HCT116 (cell line): ENCODE measurements around the gene MARCHF3. TPM values are rescaled to one million over a fixed set of nuclear protein-coding genes. Genes with fewer than 3 reads are reported as not detected.

Source experiments
- ATAC-seq: fragments of 200-7000 bp; cut with Tn5 transposase; 2 replicates; pipeline ENCODE4 v1.9.1; 2020; ENCODE audit warnings: mild to moderate bottlenecking, moderate library complexity
- BruUV-seq: library from RNA; stranded (reverse); fragments of 400-500 nt; replicated peaks from 2 replicates; lab custom pipeline; 2021; lab: Mats Ljungman, UMichigan
- CTCF ChIA-PET: fragments of 300-600 bp; sonication (Branson Sonifier 250); formaldehyde crosslinking; loops from one replicate; lab custom pipeline; 2021; ENCODE audit warnings: antibody characterized with exemption; lab: Charles Lee
- POLR2A ChIA-PET: fragments of 300-600, 350-600 bp; sonication (Branson Sonifier 250); formaldehyde crosslinking; loops from one replicate; lab custom pipeline; 2021; ENCODE audit warnings: antibody characterized with exemption; lab: Charles Lee
- RAD21 ChIA-PET, 2 experiments: fragments of 300-600 bp; sonication (Branson Sonifier 250); formaldehyde crosslinking; loops; one replicate each; lab custom pipeline; 2023; ENCODE audit warnings: low total read pairs in 2 of 2; ENCODE audit not compliant: uncharacterized antibody in 2 of 2, unreplicated experiment in 2 of 2, low non-redundant PET in 1 of 2; lab: Charles Lee
- DNase-seq: peaks from one replicate; pipeline ENCODE4 v3.0.0-alpha.2; 2010; ENCODE audit warnings: low read depth, low spot score
- H2AFZ ChIP-seq: fragments of 200-600 bp; shearing (Covaris generic), sonication (generic); 2 replicates; pipeline ENCODE4 v1.6.1; 2017; ENCODE audit warnings: low read depth, mixed run types, mixed read lengths, antibody characterized with exemption, low read length; ENCODE audit not compliant: poor library complexity, severe bottlenecking
- H3K27ac ChIP-seq: 2 replicates; pipeline ENCODE4 v1.5.1; 2012; ENCODE audit warnings: low read depth, low read length
- H3K27me3 ChIP-seq: fragments of 200-600 bp; sonication (generic); 2 replicates; pipeline ENCODE4 v1.6.1; 2016; ENCODE audit warnings: mixed run types, low read length, mixed read lengths; ENCODE audit not compliant: insufficient read depth
- H3K36me3 ChIP-seq, 2 experiments: fragments of 200-500 bp in 1 of 2; fragments of 200-600 bp in 1 of 2; sonication (Bioruptor generic) in 1 of 2; sonication (generic) in 1 of 2; 2 replicates each; pipeline versions ENCODE4 v1.5.1 to v1.6.1; 2014 to 2016; ENCODE audit warnings: low read length in 2 of 2, inconsistent platforms in 1 of 2, mixed read lengths in 1 of 2, mixed run types in 1 of 2; ENCODE audit not compliant: insufficient read depth in 2 of 2, control insufficient read depth in 1 of 2
- H3K4me1 ChIP-seq, 2 experiments: fragments of 200-600 bp in 1 of 2; sonication (generic) in 1 of 2; 2 replicates each; pipeline versions ENCODE4 v1.5.1 to v1.6.1; 2012 to 2017; ENCODE audit warnings: low read length in 2 of 2, inconsistent platforms in 1 of 2, mild to moderate bottlenecking in 1 of 2, mixed read lengths in 1 of 2, mixed run types in 1 of 2, moderate library complexity in 1 of 2; ENCODE audit not compliant: insufficient read depth in 2 of 2, control insufficient read depth in 1 of 2
- H3K4me2 ChIP-seq: fragments of 200-600 bp; sonication (generic); 2 replicates; pipeline ENCODE4 v1.6.1; 2017; ENCODE audit warnings: mixed run types, low read length, mixed read lengths
- H3K4me3 ChIP-seq, 2 experiments: fragments of 200-600 bp in 1 of 2; sonication (generic) in 1 of 2; replicated peaks in 1 of 2; 2 replicates each; pipeline ENCODE4 v1.5.1; 2011 to 2016; ENCODE audit warnings: low read length in 2 of 2, control low read depth in 1 of 2, low read depth in 1 of 2, mild to moderate bottlenecking in 1 of 2, mixed read lengths in 1 of 2, mixed run types in 1 of 2
- H3K79me2 ChIP-seq: fragments of 200-600 bp; sonication (generic); 2 replicates; pipeline ENCODE4 v1.6.1; 2017; ENCODE audit warnings: mild to moderate bottlenecking, mixed run types, low read length, moderate library complexity, mixed read lengths; ENCODE audit not compliant: insufficient read depth
- H3K9ac ChIP-seq: fragments of 200-600 bp; sonication (generic); 2 replicates; pipeline ENCODE4 v1.6.1; 2016; ENCODE audit warnings: low read length, mixed read lengths
- H3K9me2 ChIP-seq: fragments of 200-600 bp; sonication (generic), shearing (Covaris generic); 2 replicates; pipeline ENCODE4 v1.6.1; 2017; ENCODE audit warnings: mixed run types, mild to moderate bottlenecking, moderate library complexity; ENCODE audit not compliant: insufficient read depth
- H3K9me3 ChIP-seq, 2 experiments: fragments of 200-500 bp in 1 of 2; fragments of 200-600 bp in 1 of 2; sonication (Bioruptor generic) in 1 of 2; sonication (generic) in 1 of 2; 2 replicates each; pipeline ENCODE4 v1.6.1; 2014 to 2017; ENCODE audit warnings: low read length in 2 of 2, mixed read lengths in 2 of 2, inconsistent platforms in 1 of 2, low read depth in 1 of 2, mild to moderate bottlenecking in 1 of 2, mixed run types in 1 of 2, moderate library complexity in 1 of 2; ENCODE audit not compliant: control insufficient read depth in 1 of 2, insufficient read depth in 1 of 2
- H4K20me1 ChIP-seq: fragments of 200-600 bp; sonication (generic), shearing (Covaris generic); 2 replicates; pipeline ENCODE4 v1.6.1; 2017; ENCODE audit warnings: mixed run types, mild to moderate bottlenecking, moderate library complexity; ENCODE audit not compliant: insufficient read depth
- CBX3 ChIP-seq: IDR thresholded peaks from 2 replicates; pipeline ENCODE4 v1.6.1; 2012; ENCODE audit warnings: low read depth
- EGR1 ChIP-seq: IDR thresholded peaks from 2 replicates; pipeline ENCODE4 v1.6.1; 2012; ENCODE audit warnings: low read depth
- ELF1 ChIP-seq: IDR thresholded peaks from 2 replicates; pipeline ENCODE4 v1.6.1; 2012; ENCODE audit warnings: low read depth, borderline replicate concordance
- EZH2 ChIP-seq: fragments of 200-600 bp; sonication (generic); IDR thresholded peaks from 2 replicates; pipeline ENCODE4 v1.6.1; 2017; ENCODE audit warnings: antibody characterized with exemption, mixed run types
- EZH2phosphoT487 ChIP-seq: fragments of 200-600 bp; IDR thresholded peaks from 2 replicates; pipeline ENCODE4 v1.6.1; 2018; ENCODE audit warnings: antibody characterized with exemption, borderline replicate concordance
- FOSL1 ChIP-seq: IDR thresholded peaks from 2 replicates; pipeline ENCODE4 v1.6.1; 2012; ENCODE audit warnings: low read depth
- JUND ChIP-seq: IDR thresholded peaks from 2 replicates; pipeline ENCODE4 v1.6.1; 2012
- POLR2AphosphoS5 ChIP-seq: IDR thresholded peaks from 2 replicates; pipeline ENCODE4 v1.6.1; 2011; ENCODE audit warnings: mild to moderate bottlenecking, low read depth, low read length, moderate library complexity
- RAD21 ChIP-seq: IDR thresholded peaks from 2 replicates; pipeline ENCODE4 v1.6.1; 2012; ENCODE audit warnings: low read depth, mild to moderate bottlenecking
- SP1 ChIP-seq: IDR thresholded peaks from 2 replicates; pipeline ENCODE4 v1.6.1; 2012; ENCODE audit warnings: low read depth
- SRF ChIP-seq: IDR thresholded peaks from 2 replicates; pipeline ENCODE4 v1.6.1; 2012; ENCODE audit warnings: low read depth
- TCF7L2 ChIP-seq: IDR thresholded peaks from 2 replicates; pipeline ENCODE4 v1.7.0; 2011; ENCODE audit warnings: borderline replicate concordance, inconsistent platforms; ENCODE audit not compliant: insufficient read depth, insufficient read length; ENCODE audit errors: extremely low read depth
- YY1 ChIP-seq: IDR thresholded peaks from 2 replicates; pipeline ENCODE4 v1.6.1; 2011; ENCODE audit warnings: low read length, low read depth, moderate library complexity, mild to moderate bottlenecking; ENCODE audit not compliant: insufficient replicate concordance; ENCODE audit errors: extremely low read depth
- ZFX ChIP-seq: fragments of 450-650 bp; IDR thresholded peaks from 2 replicates; pipeline ENCODE4 v1.6.1; 2017
- intact Hi-C: fragments of 100-400 bp; cut with micrococcal nuclease; formaldehyde crosslinking; loops from 2 replicates; pipeline ENCODE4 v1.10.0; 2022
- total RNA-seq: library from RNA; stranded (reverse); gene quantifications from one replicate; pipeline ENCODE4 v1.2.1, GENCODE V29; 2021; ENCODE audit not compliant: unreplicated experiment
- TF ChIP-seq, protein P1 (sequence below), 3 experiments: fragments of 200-600 bp in 1 of 3; sonication (generic) in 1 of 3; IDR thresholded peaks in 2 of 3; conservative IDR thresholded peaks in 1 of 3; 2 replicates each; pipeline ENCODE4 v1.5.1; 2012 to 2017; ENCODE audit warnings: low read depth in 2 of 3, low read length in 2 of 3, antibody characterized with exemption in 1 of 3, borderline replicate concordance in 1 of 3, control low read depth in 1 of 3, mild to moderate bottlenecking in 1 of 3, mixed read lengths in 1 of 3, mixed run types in 1 of 3, moderate library complexity in 1 of 3; ENCODE audit not compliant: insufficient read depth in 1 of 3
- TF ChIP-seq, protein P2 (sequence below): IDR thresholded peaks from 2 replicates; pipeline ENCODE4 v1.6.1; 2012; ENCODE audit warnings: low read depth
- TF ChIP-seq, protein P3 (sequence below): IDR thresholded peaks from 2 replicates; pipeline ENCODE4 v1.6.1; 2011; ENCODE audit warnings: mild to moderate bottlenecking, low read length, moderate library complexity; ENCODE audit not compliant: insufficient replicate concordance; ENCODE audit errors: extremely low read depth
- TF ChIP-seq, protein P4 (sequence below): IDR thresholded peaks from 2 replicates; pipeline ENCODE4 v1.6.1; 2012
- TF ChIP-seq, protein P5 (sequence below): IDR thresholded peaks from 2 replicates; pipeline ENCODE4 v1.6.1; 2012

Gene MARCHF3
- total RNA-seq, 1 experiment from 2014 or later, result 2.3 TPM

DNA sequence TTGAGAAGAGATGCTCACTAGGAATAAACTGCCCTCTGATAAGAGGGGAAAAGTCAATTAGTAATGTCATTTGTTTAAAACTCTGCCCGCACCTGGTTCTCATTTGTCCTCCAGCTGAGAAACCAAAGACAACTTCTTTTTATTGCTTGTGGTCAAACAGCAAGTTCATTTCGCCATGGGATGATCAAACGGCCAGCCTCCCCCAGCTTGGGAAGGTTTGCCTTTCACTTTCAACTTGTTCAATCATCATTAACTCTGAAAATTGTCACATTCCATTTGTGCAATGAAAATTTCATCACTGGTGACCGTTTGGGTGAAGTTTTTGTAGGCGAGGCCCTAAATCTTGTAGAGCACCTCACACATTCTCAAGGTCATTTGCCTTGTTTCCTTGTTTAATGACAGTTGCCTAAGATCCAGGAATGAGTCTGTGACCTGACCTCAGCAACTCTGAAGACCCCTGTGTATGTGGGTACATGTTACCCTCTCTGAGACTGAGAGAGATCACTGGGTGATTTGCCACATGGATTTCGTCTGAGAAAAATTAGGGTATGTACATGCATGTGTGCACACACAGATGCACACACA, 117.7 kb downstream of the MARCHF3 start:
- POLR2A ChIA-PET, result no interaction called here
- Histone ChIP-seq H3K9me2 (no peaks in the 10 kb centered on the region), H3K4me2 (no peak overlapping the region), H3K79me2 (no peaks in the 10 kb centered on the region), H3K36me3 (no peaks in the 10 kb centered on the region), H3K9me3 (no peaks in the 10 kb centered on the region), H2AFZ (no peak overlapping the region), H3K27me3 (no peaks in the 10 kb centered on the region), H3K4me3 (no peak overlapping the region), H3K4me1 (no peaks in the 10 kb centered on the region), H4K20me1 (no peaks in the 10 kb centered on the region), H3K9ac (no peak overlapping the region), H3K27ac (no peak overlapping the region)
- BruUV-seq, result no TSS peak
- DNase-seq (no peak), ATAC-seq (no peak)
- CTCF ChIA-PET, result no interaction called here
- RAD21 ChIA-PET, result no interaction called here
- TF ChIP-seq, protein P1, sequence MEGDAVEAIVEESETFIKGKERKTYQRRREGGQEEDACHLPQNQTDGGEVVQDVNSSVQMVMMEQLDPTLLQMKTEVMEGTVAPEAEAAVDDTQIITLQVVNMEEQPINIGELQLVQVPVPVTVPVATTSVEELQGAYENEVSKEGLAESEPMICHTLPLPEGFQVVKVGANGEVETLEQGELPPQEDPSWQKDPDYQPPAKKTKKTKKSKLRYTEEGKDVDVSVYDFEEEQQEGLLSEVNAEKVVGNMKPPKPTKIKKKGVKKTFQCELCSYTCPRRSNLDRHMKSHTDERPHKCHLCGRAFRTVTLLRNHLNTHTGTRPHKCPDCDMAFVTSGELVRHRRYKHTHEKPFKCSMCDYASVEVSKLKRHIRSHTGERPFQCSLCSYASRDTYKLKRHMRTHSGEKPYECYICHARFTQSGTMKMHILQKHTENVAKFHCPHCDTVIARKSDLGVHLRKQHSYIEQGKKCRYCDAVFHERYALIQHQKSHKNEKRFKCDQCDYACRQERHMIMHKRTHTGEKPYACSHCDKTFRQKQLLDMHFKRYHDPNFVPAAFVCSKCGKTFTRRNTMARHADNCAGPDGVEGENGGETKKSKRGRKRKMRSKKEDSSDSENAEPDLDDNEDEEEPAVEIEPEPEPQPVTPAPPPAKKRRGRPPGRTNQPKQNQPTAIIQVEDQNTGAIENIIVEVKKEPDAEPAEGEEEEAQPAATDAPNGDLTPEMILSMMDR (IDR thresholded peaks at IDR 0.05 in 2 of 3, conservative IDR thresholded peaks at IDR 0.05 in 1 of 3; ENCODE audit: borderline replicate concordance in 1 of 3, insufficient read depth in 1 of 3, low read depth in 2 of 3, low read length in 2 of 3), result no peak
- TF ChIP-seq, protein P2, sequence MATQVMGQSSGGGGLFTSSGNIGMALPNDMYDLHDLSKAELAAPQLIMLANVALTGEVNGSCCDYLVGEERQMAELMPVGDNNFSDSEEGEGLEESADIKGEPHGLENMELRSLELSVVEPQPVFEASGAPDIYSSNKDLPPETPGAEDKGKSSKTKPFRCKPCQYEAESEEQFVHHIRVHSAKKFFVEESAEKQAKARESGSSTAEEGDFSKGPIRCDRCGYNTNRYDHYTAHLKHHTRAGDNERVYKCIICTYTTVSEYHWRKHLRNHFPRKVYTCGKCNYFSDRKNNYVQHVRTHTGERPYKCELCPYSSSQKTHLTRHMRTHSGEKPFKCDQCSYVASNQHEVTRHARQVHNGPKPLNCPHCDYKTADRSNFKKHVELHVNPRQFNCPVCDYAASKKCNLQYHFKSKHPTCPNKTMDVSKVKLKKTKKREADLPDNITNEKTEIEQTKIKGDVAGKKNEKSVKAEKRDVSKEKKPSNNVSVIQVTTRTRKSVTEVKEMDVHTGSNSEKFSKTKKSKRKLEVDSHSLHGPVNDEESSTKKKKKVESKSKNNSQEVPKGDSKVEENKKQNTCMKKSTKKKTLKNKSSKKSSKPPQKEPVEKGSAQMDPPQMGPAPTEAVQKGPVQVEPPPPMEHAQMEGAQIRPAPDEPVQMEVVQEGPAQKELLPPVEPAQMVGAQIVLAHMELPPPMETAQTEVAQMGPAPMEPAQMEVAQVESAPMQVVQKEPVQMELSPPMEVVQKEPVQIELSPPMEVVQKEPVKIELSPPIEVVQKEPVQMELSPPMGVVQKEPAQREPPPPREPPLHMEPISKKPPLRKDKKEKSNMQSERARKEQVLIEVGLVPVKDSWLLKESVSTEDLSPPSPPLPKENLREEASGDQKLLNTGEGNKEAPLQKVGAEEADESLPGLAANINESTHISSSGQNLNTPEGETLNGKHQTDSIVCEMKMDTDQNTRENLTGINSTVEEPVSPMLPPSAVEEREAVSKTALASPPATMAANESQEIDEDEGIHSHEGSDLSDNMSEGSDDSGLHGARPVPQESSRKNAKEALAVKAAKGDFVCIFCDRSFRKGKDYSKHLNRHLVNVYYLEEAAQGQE, result no peak
- no peak for TF ChIP-seq RAD21
- TF ChIP-seq YY1, result no peak
- no peak for TF ChIP-seq EGR1
- no peak for TF ChIP-seq SP1
- no peak for TF ChIP-seq TCF7L2
- no peak for TF ChIP-seq EZH2
- TF ChIP-seq CBX3, result no peak
- TF ChIP-seq, protein P3, sequence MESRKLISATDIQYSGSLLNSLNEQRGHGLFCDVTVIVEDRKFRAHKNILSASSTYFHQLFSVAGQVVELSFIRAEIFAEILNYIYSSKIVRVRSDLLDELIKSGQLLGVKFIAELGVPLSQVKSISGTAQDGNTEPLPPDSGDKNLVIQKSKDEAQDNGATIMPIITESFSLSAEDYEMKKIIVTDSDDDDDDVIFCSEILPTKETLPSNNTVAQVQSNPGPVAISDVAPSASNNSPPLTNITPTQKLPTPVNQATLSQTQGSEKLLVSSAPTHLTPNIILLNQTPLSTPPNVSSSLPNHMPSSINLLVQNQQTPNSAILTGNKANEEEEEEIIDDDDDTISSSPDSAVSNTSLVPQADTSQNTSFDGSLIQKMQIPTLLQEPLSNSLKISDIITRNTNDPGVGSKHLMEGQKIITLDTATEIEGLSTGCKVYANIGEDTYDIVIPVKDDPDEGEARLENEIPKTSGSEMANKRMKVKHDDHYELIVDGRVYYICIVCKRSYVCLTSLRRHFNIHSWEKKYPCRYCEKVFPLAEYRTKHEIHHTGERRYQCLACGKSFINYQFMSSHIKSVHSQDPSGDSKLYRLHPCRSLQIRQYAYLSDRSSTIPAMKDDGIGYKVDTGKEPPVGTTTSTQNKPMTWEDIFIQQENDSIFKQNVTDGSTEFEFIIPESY, result no peak
- TF ChIP-seq JUND, result no peak
- TF ChIP-seq EZH2phosphoT487, result no peak
- TF ChIP-seq ELF1, result no peak
- TF ChIP-seq POLR2AphosphoS5, result no peak
- TF ChIP-seq SRF, result no peak
- no peak for TF ChIP-seq ZFX
- no peak for TF ChIP-seq FOSL1
- TF ChIP-seq, protein P4, sequence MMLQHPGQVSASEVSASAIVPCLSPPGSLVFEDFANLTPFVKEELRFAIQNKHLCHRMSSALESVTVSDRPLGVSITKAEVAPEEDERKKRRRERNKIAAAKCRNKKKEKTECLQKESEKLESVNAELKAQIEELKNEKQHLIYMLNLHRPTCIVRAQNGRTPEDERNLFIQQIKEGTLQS, result no peak
- TF ChIP-seq, protein P5, sequence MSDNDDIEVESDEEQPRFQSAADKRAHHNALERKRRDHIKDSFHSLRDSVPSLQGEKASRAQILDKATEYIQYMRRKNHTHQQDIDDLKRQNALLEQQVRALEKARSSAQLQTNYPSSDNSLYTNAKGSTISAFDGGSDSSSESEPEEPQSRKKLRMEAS, result no peak
- intact Hi-C loops, result no loop called here
